Measurements from ENCODE around the gene SLC35E1. TPM values are rescaled to one million over a fixed set of nuclear protein-coding genes. Genes with fewer than 3 reads are reported as not detected.
A peak's percentile ranks its signal among the peaks of the same experiment; 100 is the strongest.
"Not testable (repeated sequence)": the region's sequence is repeated elsewhere in the genome, so short reads cannot be mapped to it uniquely, and the experiment has no call there.

SLC35E1 gene
- total RNA-seq, 1 donor from 2014 or later, result 25.3 TPM

DNA sequence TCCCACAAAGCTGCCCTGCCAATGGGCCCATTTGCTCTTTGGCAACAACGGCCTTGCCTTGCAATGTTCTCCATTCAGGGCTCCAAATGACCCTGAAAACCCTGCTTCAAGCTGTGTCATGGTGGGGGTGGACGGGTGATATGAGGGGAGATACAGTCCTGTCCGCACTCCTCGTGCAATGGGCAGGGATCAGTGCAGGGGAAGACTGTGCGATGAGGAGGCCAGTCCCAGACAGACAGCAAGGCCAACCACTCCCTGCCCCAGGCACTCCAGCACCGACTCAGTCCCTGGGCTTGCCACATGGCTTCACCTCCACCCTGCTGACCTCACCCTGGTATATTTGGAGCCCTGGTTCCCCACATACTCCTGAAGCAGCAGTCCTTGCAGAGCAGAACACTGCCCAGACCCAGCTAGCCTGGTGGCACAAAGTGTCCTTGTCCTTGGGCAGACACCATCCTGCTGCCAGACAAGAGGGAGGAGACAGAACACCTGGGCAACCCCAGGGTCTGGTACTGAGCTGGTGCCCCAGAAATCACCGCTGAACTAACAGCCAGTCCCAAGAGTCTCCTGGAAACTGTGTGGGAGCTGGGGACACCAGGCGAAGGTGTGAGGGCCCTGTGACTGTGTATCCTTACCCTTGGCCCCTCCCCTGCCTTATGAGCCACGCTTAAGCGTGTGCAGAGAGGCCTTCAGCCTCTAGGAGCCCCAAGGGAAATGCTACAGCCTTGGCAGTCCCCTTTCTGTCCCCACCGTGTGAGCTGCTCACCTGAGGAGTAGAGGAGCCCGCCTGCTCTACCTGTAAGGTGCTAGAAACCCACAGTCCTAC lies 9.1 kb upstream of the SLC35E1 start:
- DNase-seq, result no peak

DNA sequence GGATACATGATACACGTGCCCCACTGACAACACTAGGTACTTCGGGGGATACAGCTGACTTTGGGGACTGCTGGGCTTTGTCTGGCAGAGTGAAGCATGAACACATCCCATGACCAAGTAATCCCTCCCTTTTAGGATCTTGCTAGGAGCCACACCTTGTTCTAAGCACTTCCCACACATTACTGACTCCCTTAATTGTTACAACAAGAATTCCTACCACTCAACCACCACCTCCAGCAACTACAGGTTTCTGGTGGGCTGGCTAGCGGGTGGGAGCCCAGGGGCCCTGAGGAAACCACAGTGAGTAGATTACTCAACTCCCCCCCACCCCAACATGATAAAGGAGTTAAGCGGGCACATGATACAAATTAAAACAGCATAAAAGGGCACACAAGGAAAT lies 7.2 kb upstream of the SLC35E1 start:
- no peak for DNase-seq

- no peak for DNase-seq
Measured at GRCh38 chr19:16577531-16577985, 5.3 kb upstream of the SLC35E1 start.

DNA sequence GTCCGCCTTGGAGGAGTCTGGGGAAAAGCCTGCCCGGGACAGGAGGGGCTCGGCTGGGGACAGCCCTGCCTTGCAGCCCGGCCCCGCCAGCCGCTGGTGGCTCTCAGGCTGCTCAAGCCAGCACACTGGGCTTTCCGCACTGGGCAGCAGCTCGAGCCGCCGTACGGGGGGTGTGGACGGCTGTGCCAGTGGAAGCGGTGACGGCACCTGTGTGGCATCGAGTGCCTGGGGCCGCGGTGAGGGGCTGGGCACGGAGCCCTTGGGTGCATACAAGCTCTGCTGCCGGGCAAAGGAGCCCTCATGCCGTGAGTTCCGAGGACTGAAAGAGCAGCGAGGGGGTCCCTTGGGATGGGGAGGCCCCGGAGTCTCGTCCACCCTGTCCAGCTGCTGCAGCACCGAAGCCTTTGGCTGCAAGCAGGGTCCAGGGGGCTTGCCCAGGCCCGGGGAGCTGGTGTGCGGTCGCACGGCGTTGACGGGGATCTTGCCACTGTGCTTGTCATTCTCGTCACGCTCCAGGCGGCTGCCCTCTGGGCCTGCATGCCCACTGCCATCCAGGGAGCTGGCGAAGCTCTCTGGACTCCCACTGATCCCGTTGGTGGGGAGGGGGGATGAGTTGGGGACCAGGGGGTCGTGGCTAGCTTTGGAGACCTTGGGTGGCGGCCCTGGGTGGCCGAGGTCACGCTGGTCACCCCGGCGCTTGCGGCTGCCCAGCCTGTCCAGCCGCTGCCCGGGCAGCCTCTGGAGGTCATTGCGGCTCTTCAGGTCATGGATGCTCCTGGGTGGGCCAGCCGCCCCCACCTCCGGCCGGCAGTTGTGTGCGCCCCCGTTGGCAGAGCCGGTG lies 4.7 kb upstream of the SLC35E1 start:
- DNase-seq, result no peak

DNA sequence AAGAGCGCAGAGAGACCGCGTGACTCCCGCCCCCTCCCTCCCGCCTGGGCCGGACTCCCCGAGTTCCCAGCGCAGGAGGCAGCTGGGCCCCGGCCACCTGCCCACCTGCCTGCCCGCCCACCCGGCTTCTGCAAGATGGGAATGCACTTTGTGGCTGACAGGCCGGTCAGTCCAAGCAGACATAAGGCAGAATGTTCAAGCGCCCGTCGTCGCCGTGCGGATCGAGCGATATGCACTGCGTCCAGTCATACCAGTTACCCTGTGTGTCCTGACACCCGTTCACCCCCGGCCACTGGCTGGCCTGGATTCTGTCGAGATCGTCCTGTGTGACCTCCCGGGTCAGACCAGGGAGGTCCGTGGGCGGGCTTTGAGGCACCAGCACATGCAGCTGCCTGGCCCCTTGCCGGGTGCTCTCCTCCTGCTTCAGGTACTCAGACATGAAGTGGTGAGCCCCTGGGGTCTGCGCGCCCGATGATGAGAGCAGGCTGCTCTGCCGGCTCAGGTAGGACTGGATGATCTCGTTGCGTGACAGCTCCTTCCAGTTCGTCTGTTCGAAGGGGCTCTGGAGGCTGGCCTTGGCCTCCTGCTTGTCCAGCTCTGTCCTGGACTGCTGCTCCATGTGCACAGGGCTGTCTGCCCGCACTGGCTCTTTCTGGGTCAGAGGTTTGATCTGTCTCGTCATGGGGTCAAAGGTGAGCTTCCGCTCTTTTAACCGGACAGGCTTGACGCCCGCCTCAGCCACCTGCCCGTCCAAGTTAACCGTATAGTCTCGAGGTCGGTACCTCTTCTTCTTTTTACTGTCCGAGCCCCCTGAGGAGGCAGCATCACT lies 3.9 kb upstream of the SLC35E1 start:
- no peak for DNase-seq

- DNase-seq, result no peak
Measured at GRCh38 chr19:16575282-16575681, 3.1 kb upstream of the SLC35E1 start.

GRCh38 chr19:16573925-16574324 lies 1.7 kb upstream of the SLC35E1 start:
- no peak for DNase-seq

DNA sequence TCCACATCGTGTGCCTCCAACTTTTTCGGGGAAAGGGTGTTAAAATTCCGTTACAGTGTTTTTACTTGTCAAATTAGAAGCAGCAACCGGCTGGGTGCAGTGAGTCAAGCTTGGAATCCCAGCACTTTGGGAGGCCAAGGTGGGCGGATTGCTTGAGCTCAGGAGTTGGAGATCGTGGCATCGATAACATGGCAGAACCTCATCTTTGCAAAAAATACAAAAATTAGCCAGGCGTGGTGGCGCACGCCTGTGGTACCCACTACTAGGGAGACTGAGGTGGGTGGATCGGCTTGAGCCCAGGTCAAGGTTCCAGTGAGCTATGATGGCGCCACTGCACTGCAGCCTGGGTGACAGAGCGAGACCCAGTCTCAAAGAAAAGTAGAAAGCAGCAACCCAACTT lies 1.1 kb upstream of the SLC35E1 start:
- DNase-seq, result no peak

- DNase-seq, result no peak
Measured at GRCh38 chr19:16571822-16572331, 338 bp downstream of the SLC35E1 start.

- DNase-seq, result no peak
Measured at GRCh38 chr19:16571283-16571682, 932 bp downstream of the SLC35E1 start.

GRCh38 chr19:16569609-16570320 lies 2.5 kb downstream of the SLC35E1 start:
- no peak for DNase-seq

- DNase-seq, result no peak
Measured at GRCh38 chr19:16566702-16567101, 5.5 kb downstream of the SLC35E1 start.

DNA sequence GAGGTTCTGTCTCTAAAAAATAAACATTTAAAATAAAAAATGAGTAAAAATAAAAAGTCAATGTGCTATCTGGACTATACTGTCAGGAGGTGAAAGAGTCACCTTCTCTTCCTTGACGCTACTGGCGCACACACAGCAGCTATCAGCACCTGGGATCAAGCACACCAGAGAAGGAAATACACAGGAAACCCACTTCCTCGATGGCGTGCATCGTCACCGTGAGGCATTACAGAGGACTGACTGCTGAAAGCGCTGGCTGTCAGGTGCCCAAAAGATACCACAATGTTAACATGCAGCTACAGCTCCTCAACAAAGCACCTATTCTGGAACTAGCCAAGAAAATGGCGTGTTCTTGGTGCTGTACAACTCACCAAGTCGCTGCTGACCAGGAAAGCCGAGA lies 6.1 kb downstream of the SLC35E1 start:
- DNase-seq, result no peak

DNA sequence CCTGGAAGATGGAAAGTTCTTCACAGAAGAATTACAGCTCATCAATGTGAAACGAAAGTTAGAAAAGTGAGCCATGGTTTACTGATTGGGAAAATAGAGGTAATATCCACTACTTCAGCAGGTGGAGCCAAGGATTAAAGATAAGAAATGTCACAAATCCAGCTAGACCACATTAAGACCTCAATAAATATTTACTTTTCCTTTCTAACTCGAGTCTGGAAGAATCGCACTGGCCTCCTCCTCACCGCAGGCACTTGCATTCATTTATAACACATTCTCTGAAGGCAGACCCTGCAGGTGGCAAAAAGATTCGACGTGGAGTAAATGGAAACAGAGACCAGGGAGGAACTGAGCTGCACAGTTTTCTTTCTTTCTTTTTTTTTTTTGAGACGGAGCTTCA lies 7.4 kb downstream of the SLC35E1 start:
- DNase-seq, result no peak

DNA sequence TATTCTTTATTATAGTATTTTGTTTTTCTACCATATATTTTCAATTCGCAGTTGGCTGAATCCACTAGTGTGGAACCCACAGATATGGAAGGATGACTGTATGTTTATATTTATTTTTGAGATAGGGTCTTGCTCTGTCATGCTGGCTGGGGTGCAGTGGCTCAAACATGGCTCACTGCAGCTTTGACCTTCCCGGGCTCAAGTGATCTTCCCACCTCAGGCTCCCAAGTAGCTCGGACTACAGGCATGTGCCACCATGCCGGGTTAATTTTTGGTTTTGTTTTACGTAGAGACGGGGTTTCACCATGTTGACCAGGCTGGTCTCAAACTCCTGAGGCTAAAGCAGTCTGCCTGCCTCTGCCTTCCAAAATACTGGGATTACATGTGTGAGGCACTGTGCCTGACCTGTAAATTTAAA lies 9.6 kb downstream of the SLC35E1 start:
- DNase-seq, result no peak

DNA sequence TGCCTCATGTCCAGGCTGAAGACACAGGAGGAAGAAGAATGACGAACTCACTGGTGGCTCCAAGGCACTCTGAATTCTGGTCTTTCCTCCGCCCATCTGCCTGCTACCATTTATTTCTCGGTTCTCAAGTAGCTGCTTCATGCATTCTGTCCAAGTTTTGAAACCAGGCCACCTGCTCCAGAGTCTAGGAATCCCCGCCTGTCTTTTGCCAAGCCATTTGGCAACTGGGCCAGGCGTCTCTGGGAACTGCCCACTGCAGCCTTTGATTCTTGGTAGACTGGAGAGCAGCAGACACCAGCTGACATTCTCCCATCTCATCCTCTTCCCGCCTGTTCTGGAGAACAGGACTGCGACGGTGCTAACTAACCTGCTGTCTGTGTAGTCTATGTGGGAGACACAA lies 10.8 kb downstream of the SLC35E1 start:
- DNase-seq, result peak; percentile 20

- no peak for DNase-seq
Measured at GRCh38 chr19:16559780-16560276, 12.4 kb downstream of the SLC35E1 start.

- DNase-seq, result no peak
Measured at GRCh38 chr19:16554776-16555175, 17.4 kb downstream of the SLC35E1 start.

- DNase-seq, result not testable (repeated sequence)
Measured at GRCh38 chr19:16551902-16552301, 20.3 kb downstream of the SLC35E1 start.

DNA sequence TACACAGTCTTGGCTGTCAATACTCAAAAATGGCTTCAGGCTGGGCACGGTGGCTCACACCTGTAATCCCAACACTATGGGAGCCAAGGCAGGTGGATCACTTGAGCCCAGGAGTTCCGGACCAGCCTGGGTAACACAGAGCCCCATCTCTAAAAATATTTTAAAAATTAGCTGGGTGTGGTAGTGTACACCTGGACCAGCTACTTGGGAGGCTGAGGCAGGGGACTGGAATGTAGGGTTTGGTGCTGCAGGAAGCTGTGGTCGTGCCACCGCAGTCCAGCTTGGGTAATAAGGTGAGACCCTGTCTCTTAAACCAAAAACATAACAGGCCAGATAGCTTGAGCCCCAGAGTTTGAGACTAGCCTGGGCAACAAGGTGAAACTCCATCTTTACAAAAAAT lies 23.3 kb downstream of the SLC35E1 start:
- DNase-seq, result no peak

GRCh38 chr19:16544473-16545231 lies 27.6 kb downstream of the SLC35E1 start:
- DNase-seq, result no peak

All from occipital lobe (tissue), 2 donors.